ENCODE results near the gene OLFML2A. TPM values are rescaled to one million over a fixed set of nuclear protein-coding genes. Genes with fewer than 3 reads are reported as not detected.

OLFML2A gene
- polyA plus RNA-seq, 1 donor, result 11.7 TPM

GRCh38 chr9:124863371-124863871, 86.5 kb downstream of the OLFML2A start:
- DNase-seq, result no peak
- H3K9me3 ChIP-seq (ENCODE audit: control insufficient read depth, low read depth, low read length), result no peaks in the 10 kb centered on the region
- peaks cover 5% of the 10 kb centered on the region for H3K4me1 ChIP-seq (ENCODE audit: control insufficient read depth, insufficient read depth, low read length)
- no peaks in the 10 kb centered on the region for H3K27me3 ChIP-seq (ENCODE audit: control insufficient read depth, insufficient read depth, low read length)
- no peak overlapping the region for H3K4me3 ChIP-seq (ENCODE audit: low read length)
- H3K27ac ChIP-seq (ENCODE audit: low read length), result no peak overlapping the region
- no CpG with 5 or more reads among the region's 7 CpGs for WGBS (ENCODE audit: insufficient coverage, low lambda C conversion rate)
- H3K36me3 ChIP-seq (ENCODE audit: control insufficient read depth, insufficient read depth, low read length), result peaks cover 23% of the 10 kb centered on the region

Other genes with a start within 250 kb of the OLFML2A start
- 5.0 TPM for gene NR6A1, start 5.8 kb upstream of the OLFML2A start, polyA plus RNA-seq
- gene WDR38, start 76.3 kb downstream of the OLFML2A start, polyA plus RNA-seq, result not detected
- 1,710 TPM for gene RPL35, start 84.8 kb downstream of the OLFML2A start, polyA plus RNA-seq
- gene ARPC5L, start 85.0 kb downstream of the OLFML2A start, polyA plus RNA-seq, result 44.4 TPM
- gene GOLGA1, start 163.9 kb downstream of the OLFML2A start, polyA plus RNA-seq, result 19.0 TPM